SK-N-SH treated with all-trans-retinoic acid at 6 μM for 48 hours (cell line): Measurements from ENCODE around the gene VAT1L.

Source experiments
- ATAC-seq: fragments of 200-7000 bp; cut with Tn5 transposase; 3 replicates; pipeline ENCODE4 v1.9.1; 2020; ENCODE audit warnings: mild to moderate bottlenecking, moderate library complexity
- ARNTL ChIP-seq: fragments of 450-650 bp; formaldehyde crosslinking; IDR thresholded peaks from 2 replicates; pipeline ENCODE4 v1.5.0; 2020; ENCODE audit warnings: low read depth, mild to moderate bottlenecking, moderate library complexity, borderline replicate concordance
- BACH2 ChIP-seq: fragments of 250-450 bp; sonication (Bioruptor Pico); IDR thresholded peaks from 2 replicates; pipeline ENCODE4 v1.9.0; 2021; ENCODE audit warnings: mild to moderate bottlenecking, borderline replicate concordance
- CSDC2 ChIP-seq: fragments of 250-450 bp; sonication (Bioruptor Pico); IDR thresholded peaks from 2 replicates; pipeline ENCODE4 v1.5.0; 2020; ENCODE audit warnings: mild to moderate bottlenecking, moderate library complexity
- ESRRG ChIP-seq: fragments of 250-450 bp; sonication (Bioruptor Pico); IDR thresholded peaks from 2 replicates; pipeline ENCODE4 v1.6.1; 2021; ENCODE audit warnings: mild to moderate bottlenecking
- GLIS3 ChIP-seq: fragments of 250-450 bp; sonication (Bioruptor Pico); IDR thresholded peaks from 2 replicates; pipeline ENCODE4 v1.5.0; 2020; ENCODE audit warnings: mild to moderate bottlenecking, moderate library complexity
- ISL1 ChIP-seq: fragments of 250-450 bp; sonication (Bioruptor Pico); IDR thresholded peaks from 2 replicates; pipeline ENCODE4 v2.1.2; 2022; ENCODE audit warnings: mild to moderate bottlenecking, moderate library complexity
- SNAI2 ChIP-seq: fragments of 250-450 bp; sonication (Bioruptor Pico); IDR thresholded peaks from 2 replicates; pipeline ENCODE4 v1.5.0; 2020; ENCODE audit warnings: mild to moderate bottlenecking, moderate library complexity
- TCF4 ChIP-seq: fragments of 250-450 bp; sonication (Bioruptor Pico); IDR thresholded peaks from 2 replicates; pipeline ENCODE4 v1.8.0; 2021; ENCODE audit warnings: mild to moderate bottlenecking, moderate library complexity, borderline replicate concordance
- TOX ChIP-seq: fragments of 250-450 bp; sonication (Bioruptor Pico); IDR thresholded peaks from 2 replicates; pipeline ENCODE4 v1.8.0; 2021; ENCODE audit warnings: mild to moderate bottlenecking, moderate library complexity, borderline replicate concordance
- ZC3H10 ChIP-seq: fragments of 250-450 bp; sonication (Bioruptor Pico); IDR thresholded peaks from 2 replicates; pipeline ENCODE4 v1.5.1; 2021; ENCODE audit warnings: mild to moderate bottlenecking, moderate library complexity
- ZFP3 ChIP-seq: fragments of 250-450 bp; sonication (Bioruptor Pico); IDR thresholded peaks from 2 replicates; pipeline ENCODE4 v1.5.0; 2020; ENCODE audit warnings: mild to moderate bottlenecking, moderate library complexity
- ZFP30 ChIP-seq: fragments of 450-650 bp; formaldehyde crosslinking; IDR thresholded peaks from 2 replicates; pipeline ENCODE4 v1.5.0; 2022; ENCODE audit warnings: mild to moderate bottlenecking, moderate library complexity
- ZNF70 ChIP-seq: fragments of 450-650 bp; formaldehyde crosslinking; IDR thresholded peaks from 2 replicates; pipeline ENCODE4 v1.5.0; 2020; ENCODE audit warnings: mild to moderate bottlenecking, moderate library complexity
- ZNF8 ChIP-seq: fragments of 450-650 bp; formaldehyde crosslinking; IDR thresholded peaks from 2 replicates; pipeline ENCODE4 v1.5.0; 2020; ENCODE audit warnings: mild to moderate bottlenecking, moderate library complexity
- TF ChIP-seq, protein P1 (sequence below): fragments of 250-450 bp; sonication (Bioruptor Pico); IDR thresholded peaks from 2 replicates; pipeline ENCODE4 v1.8.0; 2020; ENCODE audit warnings: mild to moderate bottlenecking, moderate library complexity, borderline replicate concordance
- TF ChIP-seq, protein P2 (sequence below): fragments of 250-450 bp; sonication (Bioruptor Pico); IDR thresholded peaks from 2 replicates; pipeline ENCODE4 v1.5.1; 2021; ENCODE audit warnings: mild to moderate bottlenecking, moderate library complexity

The VAT1L gene

GRCh38 chr16:77894162-77894561 is 105.8 kb downstream of the VAT1L start:
- ATAC-seq: no peak
- TF ChIP-seq, protein P1, sequence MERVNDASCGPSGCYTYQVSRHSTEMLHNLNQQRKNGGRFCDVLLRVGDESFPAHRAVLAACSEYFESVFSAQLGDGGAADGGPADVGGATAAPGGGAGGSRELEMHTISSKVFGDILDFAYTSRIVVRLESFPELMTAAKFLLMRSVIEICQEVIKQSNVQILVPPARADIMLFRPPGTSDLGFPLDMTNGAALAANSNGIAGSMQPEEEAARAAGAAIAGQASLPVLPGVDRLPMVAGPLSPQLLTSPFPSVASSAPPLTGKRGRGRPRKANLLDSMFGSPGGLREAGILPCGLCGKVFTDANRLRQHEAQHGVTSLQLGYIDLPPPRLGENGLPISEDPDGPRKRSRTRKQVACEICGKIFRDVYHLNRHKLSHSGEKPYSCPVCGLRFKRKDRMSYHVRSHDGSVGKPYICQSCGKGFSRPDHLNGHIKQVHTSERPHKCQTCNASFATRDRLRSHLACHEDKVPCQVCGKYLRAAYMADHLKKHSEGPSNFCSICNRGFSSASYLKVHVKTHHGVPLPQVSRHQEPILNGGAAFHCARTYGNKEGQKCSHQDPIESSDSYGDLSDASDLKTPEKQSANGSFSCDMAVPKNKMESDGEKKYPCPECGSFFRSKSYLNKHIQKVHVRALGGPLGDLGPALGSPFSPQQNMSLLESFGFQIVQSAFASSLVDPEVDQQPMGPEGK (CRISPR knock-in tag): no peak
- no peak for TF ChIP-seq GLIS3 (CRISPR knock-in tag)
- TF ChIP-seq TCF4 (CRISPR knock-in tag): no peak
- TF ChIP-seq ZNF8 (CRISPR knock-in tag): no peak
- no peak for TF ChIP-seq ISL1
- no peak for TF ChIP-seq ZNF70 (CRISPR knock-in tag)
- no peak for TF ChIP-seq ESRRG
- TF ChIP-seq, protein P2, sequence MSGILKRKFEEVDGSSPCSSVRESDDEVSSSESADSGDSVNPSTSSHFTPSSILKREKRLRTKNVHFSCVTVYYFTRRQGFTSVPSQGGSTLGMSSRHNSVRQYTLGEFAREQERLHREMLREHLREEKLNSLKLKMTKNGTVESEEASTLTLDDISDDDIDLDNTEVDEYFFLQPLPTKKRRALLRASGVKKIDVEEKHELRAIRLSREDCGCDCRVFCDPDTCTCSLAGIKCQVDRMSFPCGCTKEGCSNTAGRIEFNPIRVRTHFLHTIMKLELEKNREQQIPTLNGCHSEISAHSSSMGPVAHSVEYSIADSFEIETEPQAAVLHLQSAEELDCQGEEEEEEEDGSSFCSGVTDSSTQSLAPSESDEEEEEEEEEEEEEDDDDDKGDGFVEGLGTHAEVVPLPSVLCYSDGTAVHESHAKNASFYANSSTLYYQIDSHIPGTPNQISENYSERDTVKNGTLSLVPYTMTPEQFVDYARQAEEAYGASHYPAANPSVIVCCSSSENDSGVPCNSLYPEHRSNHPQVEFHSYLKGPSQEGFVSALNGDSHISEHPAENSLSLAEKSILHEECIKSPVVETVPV: no peak
- no peak for TF ChIP-seq ZC3H10 (CRISPR knock-in tag)
- no peak for TF ChIP-seq TOX (CRISPR knock-in tag)
- TF ChIP-seq SNAI2 (CRISPR knock-in tag): no peak
- TF ChIP-seq ARNTL: no peak
- no peak for TF ChIP-seq ZFP3 (CRISPR knock-in tag)
- TF ChIP-seq ZFP30 (CRISPR knock-in tag): no peak
- TF ChIP-seq, all 23 proteins: peak for 0

- no peak for TF ChIP-seq ZFP30 (CRISPR knock-in tag)
- 0 out of 2 replicates have a peak, but pooled peaks have one; percentile 28 for TF ChIP-seq ZNF70 (CRISPR knock-in tag)
- no peak for ATAC-seq
These were observed 107.6 kb downstream of the VAT1L start for GRCh38 chr16:77895962-77896361.

DNA sequence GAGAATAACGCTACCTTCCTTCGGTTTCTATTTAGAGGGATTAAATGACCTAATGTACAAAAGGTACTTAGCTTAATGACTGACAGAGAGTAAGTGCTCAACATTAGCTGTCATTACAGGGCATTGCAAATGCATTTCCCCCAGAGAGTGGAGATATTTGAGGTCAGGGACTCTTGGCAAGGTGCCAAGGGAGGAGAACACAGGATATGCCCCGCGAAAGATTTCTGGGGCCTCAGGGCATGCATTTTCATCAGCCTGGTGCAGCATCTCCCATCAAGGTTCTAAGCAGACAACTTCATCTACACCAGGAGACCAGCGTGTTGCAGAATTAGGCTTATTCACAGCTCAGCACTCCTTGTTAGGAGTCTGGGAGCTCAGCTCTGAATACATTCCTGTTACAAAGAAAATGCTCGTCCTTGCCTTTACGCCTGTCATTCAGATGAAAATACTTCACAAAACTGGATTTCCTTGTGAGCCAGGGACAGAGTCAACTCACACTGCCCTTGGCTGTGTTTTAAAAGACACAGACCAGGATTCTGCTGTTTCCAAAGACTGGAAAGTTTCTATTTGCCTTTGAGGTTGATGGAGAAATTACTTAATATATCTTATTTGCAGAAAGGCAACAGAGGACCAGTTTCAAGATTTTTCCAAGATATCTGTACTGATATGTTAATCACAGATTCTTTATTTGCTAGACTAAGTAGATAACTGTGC is 108.2 kb downstream of the VAT1L start:
- ATAC-seq: peak; percentile 49
- TF ChIP-seq, protein P2: no peak
- TF ChIP-seq ISL1: peak; percentile 64

DNA sequence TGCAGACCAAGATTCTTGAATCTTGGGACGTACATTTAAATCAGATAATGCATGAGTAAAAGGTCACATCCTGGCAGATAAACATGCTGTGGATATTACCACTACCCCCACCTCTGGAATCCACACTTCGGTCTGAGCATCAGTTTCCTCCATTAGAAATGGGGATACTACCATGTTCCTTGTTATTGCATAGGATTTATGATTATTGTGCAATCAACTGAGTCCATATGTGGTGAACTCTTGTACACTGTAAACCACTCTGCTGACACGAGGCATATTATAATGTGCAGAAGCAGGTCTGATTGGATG is 108.7 kb downstream of the VAT1L start:
- TF ChIP-seq, protein P2: no peak
- no peak for TF ChIP-seq GLIS3 (CRISPR knock-in tag)
- no peak for TF ChIP-seq ZNF8 (CRISPR knock-in tag)
- TF ChIP-seq ISL1: peak; percentile 48; the same call in 1 of the 2 replicates
- no peak for TF ChIP-seq BACH2 (CRISPR knock-in tag)
- ATAC-seq: peak; percentile 43

DNA sequence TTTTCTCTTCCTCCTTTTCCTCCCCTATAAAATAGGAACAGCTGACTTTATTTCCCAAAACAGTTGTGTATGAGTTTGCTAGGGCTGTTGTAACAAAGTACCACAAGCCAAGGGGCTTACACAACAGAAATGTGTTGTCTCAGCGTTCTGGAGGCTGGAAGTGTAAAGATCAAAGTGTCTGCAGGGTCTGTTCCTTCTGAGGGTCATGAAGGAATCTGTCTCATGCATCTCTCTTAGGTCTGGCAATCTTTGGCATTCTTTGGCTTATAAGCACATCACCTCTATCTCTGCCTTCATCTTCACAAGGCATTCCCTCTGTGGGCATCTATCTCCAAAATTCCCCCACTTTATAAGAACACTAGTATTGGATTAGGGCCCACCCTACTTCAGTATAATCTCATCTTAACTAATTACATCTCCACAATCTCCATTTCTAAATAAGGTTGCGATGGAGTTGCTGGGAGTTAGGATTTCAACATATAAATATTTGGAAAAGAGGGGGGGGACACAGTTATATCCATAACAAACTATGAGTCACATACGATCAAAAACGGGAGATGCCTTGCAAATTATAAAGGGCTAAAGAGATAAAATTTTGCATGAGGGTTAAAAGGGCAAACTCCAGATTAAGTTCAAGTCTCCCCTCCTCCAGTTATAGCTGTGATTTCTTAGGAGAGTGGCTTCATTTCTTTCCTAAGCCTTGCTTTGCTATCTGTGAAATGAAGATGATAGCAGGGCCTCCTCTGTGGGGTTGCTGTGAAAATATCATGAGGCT is 109.7 kb downstream of the VAT1L start:
- TF ChIP-seq ZNF8 (CRISPR knock-in tag): no peak
- TF ChIP-seq BACH2 (CRISPR knock-in tag): no peak
- TF ChIP-seq CSDC2 (CRISPR knock-in tag): 0 out of 2 replicates have a peak, but pooled peaks have one; percentile 56
- peak; percentile 4; the same call in 2 of the 3 replicates for ATAC-seq

DNA sequence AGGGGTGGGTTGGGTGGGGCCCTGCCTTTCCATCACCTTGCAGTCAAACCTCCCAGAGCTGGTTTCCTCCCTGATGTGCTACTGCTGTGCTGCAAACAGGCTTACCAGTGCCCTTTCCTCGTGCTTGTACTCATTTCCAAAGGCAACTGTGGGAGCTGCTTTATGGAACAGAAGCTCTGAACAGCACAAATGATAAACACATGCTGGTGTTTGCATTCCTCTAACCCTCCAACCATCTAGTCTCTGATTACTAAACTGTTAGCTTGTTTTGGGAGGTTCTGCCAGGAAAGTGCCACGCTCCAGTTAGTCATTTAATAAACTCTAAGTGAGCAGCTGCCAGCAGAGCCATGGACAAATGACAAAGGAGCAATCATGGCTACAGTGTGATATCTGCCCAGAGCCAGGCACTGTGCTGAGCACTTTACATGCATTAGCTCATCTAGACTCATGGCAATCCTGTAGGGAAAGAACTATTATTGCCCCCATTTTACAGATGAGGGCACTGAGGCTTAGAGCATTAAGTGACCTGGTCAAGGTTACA is 110.4 kb downstream of the VAT1L start:
- ATAC-seq: peak; percentile 80
- TF ChIP-seq ISL1 (peak; percentile 12; the same call in 1 of the 2 replicates), TOX (CRISPR knock-in tag) (no peak)
